OCI-M1 (cell line): ENCODE data around the gene ZBTB49.

Experiments
- DNase-seq: peaks from one replicate; lab custom pipeline; 2025; lab: John Stamatoyannopoulos, UW

The ZBTB49 gene

GRCh38 chr4:4284827-4285618, 5.0 kb upstream of the ZBTB49 start:
- DNase-seq: peak; percentile 35

- DNase-seq: no peak
Measured at GRCh38 chr4:4288098-4288497, 2.0 kb upstream of the ZBTB49 start.

DNA sequence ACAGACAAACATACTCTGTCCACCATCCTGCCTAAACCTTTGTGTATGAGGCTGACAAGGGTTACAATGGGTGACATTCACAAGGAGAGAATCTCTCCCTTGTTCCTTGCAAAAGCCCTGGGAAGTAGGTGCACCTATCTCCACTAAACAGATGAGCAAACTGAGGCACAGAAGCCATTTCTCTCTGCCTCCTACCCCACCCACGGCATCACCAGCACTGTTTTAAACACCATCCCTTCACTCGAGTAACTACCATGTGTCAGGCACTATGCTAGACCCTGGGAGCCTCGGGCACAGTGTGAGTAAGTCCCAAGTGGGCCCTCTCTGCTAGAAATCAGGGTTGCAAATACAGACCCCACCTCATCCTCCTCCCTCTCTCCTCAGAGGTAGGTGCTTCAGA, 996 bp upstream of the ZBTB49 start:
- DNase-seq: no peak

DNA sequence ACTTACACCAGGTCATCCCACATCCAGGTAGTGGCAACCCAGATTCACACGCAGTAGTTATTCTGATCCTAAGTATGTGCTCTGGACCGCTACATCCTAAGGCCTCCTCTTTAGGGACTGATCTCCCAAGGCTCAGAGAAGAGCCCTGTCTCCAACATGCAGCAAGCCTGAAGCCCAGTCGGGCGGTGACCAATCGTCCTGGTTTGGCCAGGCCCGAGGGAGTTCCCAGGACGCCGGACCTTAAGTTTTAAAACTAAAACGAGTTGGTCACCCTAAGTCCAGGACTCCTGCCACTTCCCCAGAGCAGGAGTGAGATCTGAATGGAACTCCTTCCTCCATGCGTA, 482 bp upstream of the ZBTB49 start:
- DNase-seq: no peak

- DNase-seq: no peak
Measured at GRCh38 chr4:4293279-4293678, 3.2 kb downstream of the ZBTB49 start.

DNA sequence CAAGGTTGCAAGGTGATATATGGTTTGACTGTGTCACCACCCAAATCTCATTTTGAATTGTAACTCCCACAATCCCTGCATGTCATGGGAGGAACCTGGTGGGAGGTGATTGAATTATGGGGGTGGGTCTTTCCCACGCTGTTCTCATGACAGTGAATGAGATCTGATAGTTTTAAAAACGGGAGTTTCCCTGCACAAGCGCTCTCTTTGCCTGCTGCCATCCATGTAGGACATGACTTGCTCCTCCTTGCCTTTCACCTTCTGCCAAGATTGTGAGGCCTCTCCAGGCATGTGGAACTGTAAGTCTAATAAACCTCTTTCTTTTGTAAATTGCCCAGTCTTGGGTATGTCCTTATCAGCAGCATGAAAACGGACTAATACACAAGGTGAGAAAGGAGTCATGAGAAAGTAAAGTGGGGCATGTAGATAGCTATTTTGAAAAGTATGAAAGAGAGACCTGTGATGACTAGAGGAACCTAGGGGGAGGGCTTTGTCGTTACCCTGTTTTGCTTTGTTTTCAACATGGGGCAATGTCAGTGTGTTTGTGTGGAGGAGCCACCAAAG, 6.3 kb downstream of the ZBTB49 start:
- no peak for DNase-seq

DNA sequence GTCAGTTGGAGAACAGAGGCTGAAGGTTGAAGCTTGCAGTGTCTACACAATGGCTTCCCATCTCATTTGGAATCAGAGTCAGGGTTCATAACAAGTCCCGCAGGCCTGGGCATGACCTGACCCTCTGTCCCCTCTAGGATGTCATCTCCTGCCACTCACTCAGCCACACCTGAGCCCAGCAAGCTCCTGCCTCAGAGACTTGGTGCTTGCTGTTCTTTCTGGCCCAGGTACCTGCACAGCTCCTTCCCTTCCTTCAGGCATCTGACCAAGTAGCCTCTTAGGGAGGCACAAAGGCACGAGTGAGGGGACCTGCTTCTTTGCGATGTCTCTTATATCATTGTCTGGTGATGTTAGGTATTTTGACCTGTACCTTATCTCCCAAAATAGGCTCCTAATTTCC, 9.0 kb downstream of the ZBTB49 start:
- no peak for DNase-seq

- no peak for DNase-seq
Measured at GRCh38 chr4:4302001-4302400, 11.9 kb downstream of the ZBTB49 start.

- no peak for DNase-seq
Measured at GRCh38 chr4:4302416-4302815, 12.4 kb downstream of the ZBTB49 start.

DNA sequence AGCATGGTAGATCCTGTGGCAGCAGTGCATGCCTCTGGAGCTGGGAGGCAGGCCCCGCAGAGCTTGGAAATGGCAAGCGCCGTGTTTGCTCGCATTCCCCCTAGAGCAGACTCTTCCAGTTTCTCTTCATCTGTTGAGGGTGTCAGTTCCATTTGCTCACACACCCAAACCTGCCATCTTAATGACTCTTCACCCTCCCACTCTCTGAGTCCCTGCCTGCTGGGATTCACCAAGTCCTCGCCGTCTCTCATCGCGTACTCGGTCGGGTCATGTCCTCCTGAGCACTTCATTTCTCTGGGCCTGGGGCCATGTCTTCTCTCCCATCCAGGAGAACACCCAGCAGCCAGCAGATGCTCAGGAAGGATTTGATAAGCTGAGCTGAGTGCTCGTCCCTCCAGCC, 16.9 kb downstream of the ZBTB49 start:
- no peak for DNase-seq

DNA sequence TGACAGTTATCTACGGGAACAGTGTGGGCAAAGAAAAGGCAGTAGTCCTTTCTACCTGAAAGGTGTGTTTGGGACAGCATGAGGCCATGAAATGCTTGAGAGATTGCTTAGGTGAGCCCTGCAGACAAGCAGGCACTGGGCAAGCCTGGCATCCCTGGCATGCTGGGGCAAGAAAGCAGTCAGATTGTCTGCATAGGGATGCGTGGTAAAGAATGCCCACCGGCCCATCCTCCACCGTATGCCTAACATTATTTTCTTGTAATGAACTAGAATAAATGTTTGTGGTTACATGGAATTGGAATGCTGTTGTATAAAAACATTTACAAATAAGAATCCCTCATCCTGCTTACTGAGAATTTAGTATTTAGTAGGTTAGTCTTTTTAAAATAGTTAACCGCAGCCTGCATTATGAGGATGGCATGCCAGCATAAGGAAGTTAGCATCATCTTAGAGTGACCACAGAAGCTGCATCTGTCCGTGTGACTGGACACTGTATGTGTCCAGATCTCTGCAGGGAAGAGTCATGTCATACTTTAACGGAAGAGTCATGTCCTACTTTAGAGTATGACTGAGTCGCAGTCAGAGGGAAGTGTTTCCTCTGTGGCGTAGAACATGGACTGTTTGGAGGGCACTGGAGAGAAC, 18.9 kb downstream of the ZBTB49 start:
- no peak for DNase-seq

DNA sequence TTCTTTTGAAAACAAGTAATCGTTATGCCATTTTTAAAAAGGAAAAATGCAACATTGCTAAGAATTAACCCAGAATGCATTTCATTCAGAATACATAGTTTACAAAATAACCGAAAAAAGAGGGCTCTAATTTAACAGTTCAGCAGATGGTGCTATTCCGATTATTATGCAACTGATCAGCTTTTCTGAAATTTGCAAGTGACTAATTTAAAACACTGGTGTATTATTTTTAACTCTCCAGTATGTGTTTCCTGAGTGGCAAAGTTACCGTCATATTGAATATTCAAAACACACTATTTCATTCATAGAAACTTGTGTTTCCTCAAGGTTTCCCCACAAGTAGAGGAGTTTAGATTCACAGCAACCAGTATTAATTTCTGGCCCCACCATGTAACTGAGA, 21.1 kb downstream of the ZBTB49 start:
- DNase-seq: no peak

- DNase-seq: no peak
Measured at GRCh38 chr4:4315461-4316149, 25.6 kb downstream of the ZBTB49 start.

DNA sequence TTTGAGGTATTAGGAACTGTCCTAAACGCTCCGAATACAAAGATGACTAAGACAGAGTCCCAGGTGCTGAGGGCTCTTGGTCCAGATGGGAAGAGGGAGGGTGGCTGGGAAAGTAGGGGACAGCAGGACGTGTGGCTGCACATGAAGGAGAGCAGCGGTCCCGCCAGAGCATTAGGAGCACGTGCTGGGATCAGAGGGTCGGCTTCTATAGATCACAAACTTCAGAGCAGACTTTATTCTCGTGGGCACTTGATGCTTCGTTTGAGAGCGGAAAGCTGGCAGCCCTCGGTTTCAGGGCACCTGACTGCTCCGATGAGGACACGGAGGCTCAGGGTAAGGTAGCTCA, 26.1 kb downstream of the ZBTB49 start:
- DNase-seq: no peak

GRCh38 chr4:4317496-4318232, 27.6 kb downstream of the ZBTB49 start:
- DNase-seq: no peak

GRCh38 chr4:4320528-4320927, 30.5 kb downstream of the ZBTB49 start:
- DNase-seq: no peak

DNA sequence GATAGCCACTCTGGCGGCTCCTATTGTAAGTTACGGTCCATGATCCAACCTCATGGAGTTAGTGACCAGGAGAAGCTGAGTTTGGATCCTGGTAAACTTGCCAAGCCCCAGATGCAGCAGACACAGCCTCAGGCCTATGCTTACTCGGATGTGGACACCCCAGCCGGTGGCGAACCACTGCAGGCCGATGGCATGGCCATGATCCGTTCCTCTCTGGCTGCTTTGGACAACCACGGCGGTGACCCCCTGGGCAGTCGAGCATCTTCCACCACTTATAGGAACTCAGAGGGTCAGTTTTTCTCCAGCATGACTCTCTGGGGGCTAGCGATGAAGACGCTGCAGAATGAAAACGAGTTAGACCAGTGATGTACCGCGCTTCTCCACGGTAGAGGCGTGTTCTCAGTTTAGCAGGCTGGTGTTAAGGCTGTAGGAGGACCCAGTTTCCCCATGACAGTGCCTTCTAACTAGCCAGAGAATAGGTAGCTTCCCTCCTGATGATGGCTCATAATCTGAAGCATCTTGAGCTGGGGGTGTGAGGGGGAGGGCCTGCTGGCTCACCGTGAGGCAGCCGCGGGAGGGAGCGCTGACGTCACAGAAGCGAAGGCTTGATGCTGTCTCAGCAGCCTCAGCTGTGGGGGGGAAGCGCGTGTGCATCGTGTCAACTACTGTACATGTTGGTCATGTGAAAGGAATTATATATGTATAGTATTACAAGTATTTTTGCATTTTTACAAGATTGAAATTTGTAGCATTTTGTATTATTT, 31.1 kb downstream of the ZBTB49 start:
- DNase-seq: no peak

DNA sequence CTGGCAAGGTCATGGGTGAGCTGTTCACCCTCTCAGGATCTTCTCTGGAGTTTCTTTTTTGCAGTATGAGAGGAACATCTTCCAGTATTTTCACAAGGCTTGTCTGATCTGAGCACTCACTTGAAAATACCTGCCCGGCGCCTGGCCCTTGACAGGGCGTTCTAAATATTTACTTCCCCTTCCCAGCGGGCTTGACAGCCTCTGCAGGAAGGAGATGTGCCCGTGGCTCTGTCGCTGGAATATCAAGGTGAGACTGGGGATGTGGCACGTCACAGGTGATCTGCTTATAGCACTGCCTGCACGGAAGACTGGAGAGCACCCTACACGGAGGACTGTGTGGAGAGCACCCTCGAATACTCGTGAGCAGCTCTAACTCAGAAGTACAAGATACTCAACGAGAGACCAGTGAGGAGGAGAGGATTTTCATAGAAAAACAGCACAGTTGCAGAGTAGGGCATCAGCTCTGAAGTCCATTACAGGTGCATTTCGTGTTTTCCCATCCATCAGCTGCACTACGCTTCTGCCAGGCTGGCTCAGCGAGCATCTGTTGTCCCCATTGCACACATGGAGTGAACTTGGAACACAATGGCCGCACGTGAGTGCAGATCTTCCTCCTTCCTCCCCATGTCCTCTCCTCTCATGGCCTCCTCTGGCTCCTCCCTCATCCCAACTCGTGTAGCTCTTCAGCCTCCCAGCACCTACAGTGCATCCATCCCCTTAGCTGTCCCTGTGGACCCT, 32.1 kb downstream of the ZBTB49 start:
- DNase-seq: no peak

GRCh38 chr4:4323705-4324534, 33.9 kb downstream of the ZBTB49 start:
- peak; percentile 59 for DNase-seq

GRCh38 chr4:4325321-4325720, 35.3 kb downstream of the ZBTB49 start:
- no peak for DNase-seq
